ENCODE results near the gene PFAS. TPM values are rescaled to one million over a fixed set of nuclear protein-coding genes. Genes with fewer than 3 reads are reported as not detected.

PFAS gene
- total and polyA plus RNA-seq, 10 of the 15 experiments (the other 5 are each of a cell fraction or from before 2014, with no cell fraction given): 13.9 to 122 (median 47.2) TPM

DNA sequence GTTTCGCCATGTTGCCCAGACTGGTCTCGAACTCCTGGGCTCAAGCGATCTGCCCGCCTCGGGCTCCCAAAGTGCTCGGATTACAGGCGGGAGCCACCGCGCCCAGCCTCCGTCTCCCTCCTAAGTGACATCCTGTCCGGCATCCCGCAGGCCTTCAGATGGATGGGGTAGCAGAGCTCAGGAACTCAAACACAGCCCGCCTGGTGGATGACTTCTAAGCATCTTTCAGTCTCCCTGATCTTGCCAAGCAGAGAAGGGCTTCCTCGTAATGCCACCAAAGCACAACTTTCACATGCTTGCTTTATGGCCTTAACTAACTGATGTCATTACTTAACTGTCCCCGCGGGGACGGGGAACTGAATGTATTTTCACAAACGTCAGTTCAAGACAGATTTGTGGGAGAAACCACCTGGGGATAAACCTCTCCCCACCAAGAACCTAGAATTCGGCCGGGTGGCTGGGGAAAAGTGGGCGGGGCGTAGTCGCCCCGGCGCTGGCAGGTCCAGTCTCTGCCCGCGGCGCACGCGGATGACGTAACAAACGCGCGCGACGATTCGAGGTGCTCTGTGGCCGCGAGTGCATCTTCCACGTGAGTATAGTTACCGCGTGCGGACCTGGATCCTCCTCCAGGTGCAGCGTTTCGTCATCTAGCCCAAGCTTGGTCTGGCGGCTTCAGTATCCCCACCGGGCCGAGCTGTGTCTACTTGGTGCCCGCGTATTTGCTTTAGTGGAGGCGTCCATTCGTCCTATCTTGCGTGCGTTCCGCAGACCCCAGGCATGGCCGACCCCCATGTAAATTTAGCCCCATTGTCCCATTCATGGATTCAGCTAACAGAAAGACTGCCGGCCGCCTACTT is at the start of gene PFAS (continued):
- TF ChIP-seq SREBF2 (IDR thresholded peaks at IDR 0.05; ENCODE audit: low read length) (no peak), TCF7 (IDR thresholded peaks at IDR 0.05; ENCODE audit: borderline replicate concordance) (no peak), ATF7 (IDR thresholded peaks at IDR 0.05; ENCODE audit: low read depth) (peak; percentile 95), TCF12 (IDR thresholded peaks at IDR 0.05; ENCODE audit: low read depth, low read length) (peak; percentile 72; the same call in 1 of the 2 replicates), RAD21 (IDR thresholded peaks at IDR 0.05; ENCODE audit: insufficient read depth, low read depth, low read length) (no peak), STAT1 (conservative IDR thresholded peaks at IDR 0.05) (no peak; the same call in 1 of the 2 replicates), CREM (IDR thresholded peaks at IDR 0.05; ENCODE audit: low read depth) (peak; percentile 100), ZNF384 (IDR thresholded peaks at IDR 0.05; ENCODE audit: borderline replicate concordance, low read depth, low read length) (no peak), SUZ12 (IDR thresholded peaks at IDR 0.05; ENCODE audit: unreplicated experiment) (no peak), SREBF1 (IDR thresholded peaks at IDR 0.05; ENCODE audit: low read length) (no peak), HDGF (IDR thresholded peaks at IDR 0.05) (no peak)
- TF ChIP-seq, protein P1, sequence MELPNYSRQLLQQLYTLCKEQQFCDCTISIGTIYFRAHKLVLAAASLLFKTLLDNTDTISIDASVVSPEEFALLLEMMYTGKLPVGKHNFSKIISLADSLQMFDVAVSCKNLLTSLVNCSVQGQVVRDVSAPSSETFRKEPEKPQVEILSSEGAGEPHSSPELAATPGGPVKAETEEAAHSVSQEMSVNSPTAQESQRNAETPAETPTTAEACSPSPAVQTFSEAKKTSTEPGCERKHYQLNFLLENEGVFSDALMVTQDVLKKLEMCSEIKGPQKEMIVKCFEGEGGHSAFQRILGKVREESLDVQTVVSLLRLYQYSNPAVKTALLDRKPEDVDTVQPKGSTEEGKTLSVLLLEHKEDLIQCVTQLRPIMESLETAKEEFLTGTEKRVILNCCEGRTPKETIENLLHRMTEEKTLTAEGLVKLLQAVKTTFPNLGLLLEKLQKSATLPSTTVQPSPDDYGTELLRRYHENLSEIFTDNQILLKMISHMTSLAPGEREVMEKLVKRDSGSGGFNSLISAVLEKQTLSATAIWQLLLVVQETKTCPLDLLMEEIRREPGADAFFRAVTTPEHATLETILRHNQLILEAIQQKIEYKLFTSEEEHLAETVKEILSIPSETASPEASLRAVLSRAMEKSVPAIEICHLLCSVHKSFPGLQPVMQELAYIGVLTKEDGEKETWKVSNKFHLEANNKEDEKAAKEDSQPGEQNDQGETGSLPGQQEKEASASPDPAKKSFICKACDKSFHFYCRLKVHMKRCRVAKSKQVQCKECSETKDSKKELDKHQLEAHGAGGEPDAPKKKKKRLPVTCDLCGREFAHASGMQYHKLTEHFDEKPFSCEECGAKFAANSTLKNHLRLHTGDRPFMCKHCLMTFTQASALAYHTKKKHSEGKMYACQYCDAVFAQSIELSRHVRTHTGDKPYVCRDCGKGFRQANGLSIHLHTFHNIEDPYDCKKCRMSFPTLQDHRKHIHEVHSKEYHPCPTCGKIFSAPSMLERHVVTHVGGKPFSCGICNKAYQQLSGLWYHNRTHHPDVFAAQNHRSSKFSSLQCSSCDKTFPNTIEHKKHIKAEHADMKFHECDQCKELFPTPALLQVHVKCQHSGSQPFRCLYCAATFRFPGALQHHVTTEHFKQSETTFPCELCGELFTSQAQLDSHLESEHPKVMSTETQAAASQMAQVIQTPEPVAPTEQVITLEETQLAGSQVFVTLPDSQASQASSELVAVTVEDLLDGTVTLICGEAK (IDR thresholded peaks at IDR 0.05; ENCODE audit: borderline replicate concordance): no peak
- TF ChIP-seq, protein P2, sequence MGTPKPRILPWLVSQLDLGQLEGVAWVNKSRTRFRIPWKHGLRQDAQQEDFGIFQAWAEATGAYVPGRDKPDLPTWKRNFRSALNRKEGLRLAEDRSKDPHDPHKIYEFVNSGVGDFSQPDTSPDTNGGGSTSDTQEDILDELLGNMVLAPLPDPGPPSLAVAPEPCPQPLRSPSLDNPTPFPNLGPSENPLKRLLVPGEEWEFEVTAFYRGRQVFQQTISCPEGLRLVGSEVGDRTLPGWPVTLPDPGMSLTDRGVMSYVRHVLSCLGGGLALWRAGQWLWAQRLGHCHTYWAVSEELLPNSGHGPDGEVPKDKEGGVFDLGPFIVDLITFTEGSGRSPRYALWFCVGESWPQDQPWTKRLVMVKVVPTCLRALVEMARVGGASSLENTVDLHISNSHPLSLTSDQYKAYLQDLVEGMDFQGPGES (IDR thresholded peaks at IDR 0.05): no peak
- TF ChIP-seq, protein P3, sequence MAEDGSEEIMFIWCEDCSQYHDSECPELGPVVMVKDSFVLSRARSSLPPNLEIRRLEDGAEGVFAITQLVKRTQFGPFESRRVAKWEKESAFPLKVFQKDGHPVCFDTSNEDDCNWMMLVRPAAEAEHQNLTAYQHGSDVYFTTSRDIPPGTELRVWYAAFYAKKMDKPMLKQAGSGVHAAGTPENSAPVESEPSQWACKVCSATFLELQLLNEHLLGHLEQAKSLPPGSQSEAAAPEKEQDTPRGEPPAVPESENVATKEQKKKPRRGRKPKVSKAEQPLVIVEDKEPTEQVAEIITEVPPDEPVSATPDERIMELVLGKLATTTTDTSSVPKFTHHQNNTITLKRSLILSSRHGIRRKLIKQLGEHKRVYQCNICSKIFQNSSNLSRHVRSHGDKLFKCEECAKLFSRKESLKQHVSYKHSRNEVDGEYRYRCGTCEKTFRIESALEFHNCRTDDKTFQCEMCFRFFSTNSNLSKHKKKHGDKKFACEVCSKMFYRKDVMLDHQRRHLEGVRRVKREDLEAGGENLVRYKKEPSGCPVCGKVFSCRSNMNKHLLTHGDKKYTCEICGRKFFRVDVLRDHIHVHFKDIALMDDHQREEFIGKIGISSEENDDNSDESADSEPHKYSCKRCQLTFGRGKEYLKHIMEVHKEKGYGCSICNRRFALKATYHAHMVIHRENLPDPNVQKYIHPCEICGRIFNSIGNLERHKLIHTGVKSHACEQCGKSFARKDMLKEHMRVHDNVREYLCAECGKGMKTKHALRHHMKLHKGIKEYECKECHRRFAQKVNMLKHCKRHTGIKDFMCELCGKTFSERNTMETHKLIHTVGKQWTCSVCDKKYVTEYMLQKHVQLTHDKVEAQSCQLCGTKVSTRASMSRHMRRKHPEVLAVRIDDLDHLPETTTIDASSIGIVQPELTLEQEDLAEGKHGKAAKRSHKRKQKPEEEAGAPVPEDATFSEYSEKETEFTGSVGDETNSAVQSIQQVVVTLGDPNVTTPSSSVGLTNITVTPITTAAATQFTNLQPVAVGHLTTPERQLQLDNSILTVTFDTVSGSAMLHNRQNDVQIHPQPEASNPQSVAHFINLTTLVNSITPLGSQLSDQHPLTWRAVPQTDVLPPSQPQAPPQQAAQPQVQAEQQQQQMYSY (CRISPR knock-in tag; IDR thresholded peaks at IDR 0.05): no peak
- TF ChIP-seq, protein P4, sequence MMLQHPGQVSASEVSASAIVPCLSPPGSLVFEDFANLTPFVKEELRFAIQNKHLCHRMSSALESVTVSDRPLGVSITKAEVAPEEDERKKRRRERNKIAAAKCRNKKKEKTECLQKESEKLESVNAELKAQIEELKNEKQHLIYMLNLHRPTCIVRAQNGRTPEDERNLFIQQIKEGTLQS (IDR thresholded peaks at IDR 0.05; ENCODE audit: borderline replicate concordance, extremely low read depth, low read depth, low read length): peak; percentile 87
- TF ChIP-seq, protein P5, sequence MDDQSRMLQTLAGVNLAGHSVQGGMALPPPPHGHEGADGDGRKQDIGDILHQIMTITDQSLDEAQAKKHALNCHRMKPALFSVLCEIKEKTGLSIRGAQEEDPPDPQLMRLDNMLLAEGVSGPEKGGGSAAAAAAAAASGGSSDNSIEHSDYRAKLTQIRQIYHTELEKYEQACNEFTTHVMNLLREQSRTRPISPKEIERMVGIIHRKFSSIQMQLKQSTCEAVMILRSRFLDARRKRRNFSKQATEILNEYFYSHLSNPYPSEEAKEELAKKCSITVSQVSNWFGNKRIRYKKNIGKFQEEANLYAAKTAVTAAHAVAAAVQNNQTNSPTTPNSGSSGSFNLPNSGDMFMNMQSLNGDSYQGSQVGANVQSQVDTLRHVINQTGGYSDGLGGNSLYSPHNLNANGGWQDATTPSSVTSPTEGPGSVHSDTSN (IDR thresholded peaks at IDR 0.05; ENCODE audit: insufficient replicate concordance, low read depth, low read length): peak; percentile 2

Measured in GM12878 (cell line).